GM12892 (cell line): ENCODE data around the gene VPS52.

Source experiments
- POLR2A ChIP-seq: IDR thresholded peaks from 2 replicates; pipeline ENCODE4 v1.6.1; 2011; ENCODE audit warnings: low read depth, low read length, control low read depth
- POLR2AphosphoS5 ChIP-seq: IDR thresholded peaks from 2 replicates; pipeline ENCODE4 v1.6.1; 2011; ENCODE audit warnings: low read depth, low read length, control low read depth
- TAF1 ChIP-seq: IDR thresholded peaks from 2 replicates; pipeline ENCODE4 v1.6.1; 2011; ENCODE audit warnings: low read depth, mild to moderate bottlenecking, control low read depth, low read length, borderline replicate concordance

GRCh38 chr6:33215271-33216116, 56.2 kb downstream of the VPS52 start:
- no peak for TF ChIP-seq POLR2A
- no peak for TF ChIP-seq POLR2AphosphoS5
- no peak for TF ChIP-seq TAF1
